Measurements from ENCODE around the gene PTBP1.

- TF ChIP-seq CTCF (conservative IDR thresholded peaks at IDR 0.05 in 1 of 2, IDR thresholded peaks at IDR 0.05 in 1 of 2; ENCODE audit: extremely low read depth in 1 of 2, insufficient read depth in 1 of 2, low read depth in 1 of 2, low read length in 2 of 2) = no peak
- no peak for TF ChIP-seq EZH2 (IDR thresholded peaks at IDR 0.05; ENCODE audit: borderline replicate concordance, low read length)
Observed at GRCh38 chr19:821231-821824, 24.1 kb downstream of the PTBP1 start.

Data from mammary epithelial cell (primary cell).